ENCODE data around the gene TCN1. TPM values are rescaled to one million over a fixed set of nuclear protein-coding genes. Genes with fewer than 3 reads are reported as not detected.

Gene TCN1
- total RNA-seq, result 0.65 TPM in 1 of 2 replicates, not detected in the other

GRCh38 chr11:59866397-59866796, at the start of gene TCN1:
TSS of gene TCN1 (minus strand) at chr11:59866487. CDS start at chr11:59866470, 17 bp downstream.

GRCh38 chr11:59878575-59878974, 12.3 kb upstream of the TCN1 start, which contains the start of gene OOSP3:
TSS of gene OOSP3 (plus strand) at chr11:59878782. CDS start at chr11:59878809, 27 bp downstream.

GRCh38 chr11:59845399-59845798, 20.9 kb downstream of the TCN1 start, which contains the start of gene CBLIF:
TSS of gene CBLIF (minus strand) at chr11:59845499. CDS start at chr11:59845453, 46 bp downstream.

GRCh38 chr11:59810189-59810910, 55.9 kb downstream of the TCN1 start, which contains the start of gene MRPL16:
TSS of gene MRPL16 (minus strand) at chr11:59810778. CDS start at chr11:59810658, 120 bp downstream.

Other genes starting within 250 kb of the TCN1 start
- 7.9 and 11.2 TPM in 2 replicates for gene PATL1, start 197.4 kb downstream of the TCN1 start, total RNA-seq
- gene OR10V1, start 152.6 kb downstream of the TCN1 start, total RNA-seq, result not detected in 2 replicates
- 6.0 and 11.2 TPM in 2 replicates for gene STX3, start 111.1 kb downstream of the TCN1 start, total RNA-seq
- gene MRPL16, start 55.7 kb downstream of the TCN1 start, total RNA-seq, result 29.6 and 36.9 TPM in 2 replicates
- gene CBLIF, start 21.0 kb downstream of the TCN1 start, total RNA-seq, result not detected in 2 replicates
- not detected in 2 replicates for gene OOSP3, start 12.3 kb upstream of the TCN1 start, total RNA-seq
- gene OOSP1, start 71.9 kb upstream of the TCN1 start, total RNA-seq, result not detected in 2 replicates
- not detected in 2 replicates for gene OOSP4A, start 97.5 kb upstream of the TCN1 start, total RNA-seq
- gene OOSP4B, start 150.7 kb upstream of the TCN1 start, total RNA-seq, result not detected in 2 replicates
- not detected in 2 replicates for gene OOSP2, start 173.9 kb upstream of the TCN1 start, total RNA-seq
- gene MS4A3, start 190.2 kb upstream of the TCN1 start, total RNA-seq, result not detected in 2 replicates
- gene MS4A2, start 222.2 kb upstream of the TCN1 start, total RNA-seq, result not detected in 2 replicates